HG03196 (cell line): Measurements from ENCODE around the gene CRY2.

Experiments
- ATAC-seq: cut with Tn5 transposase; IDR thresholded peaks from one replicate; pipeline ENCODE4 v1.9.1; 2021; ENCODE audit not compliant: unreplicated experiment

CRY2 gene

DNA sequence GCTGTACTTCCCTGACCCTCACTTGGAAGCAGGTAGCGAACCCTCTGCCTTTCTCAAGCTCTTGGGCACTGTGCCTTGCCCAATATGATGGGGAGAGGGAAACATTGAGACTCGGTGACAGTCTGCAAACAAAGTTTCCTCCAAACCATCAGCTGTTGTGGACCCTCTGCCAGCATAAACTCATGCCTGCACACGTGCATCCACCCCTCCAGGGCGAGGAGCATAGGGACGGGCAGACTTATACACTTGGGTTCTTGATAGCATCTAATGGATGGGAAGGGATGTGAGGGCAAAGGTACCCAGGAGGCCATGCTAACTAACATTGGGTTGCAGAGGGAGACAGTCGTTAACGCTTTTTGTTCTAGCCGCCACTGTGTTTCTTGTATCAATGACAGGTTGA, 29.9 kb downstream of the CRY2 start:
- no peak for ATAC-seq

DNA sequence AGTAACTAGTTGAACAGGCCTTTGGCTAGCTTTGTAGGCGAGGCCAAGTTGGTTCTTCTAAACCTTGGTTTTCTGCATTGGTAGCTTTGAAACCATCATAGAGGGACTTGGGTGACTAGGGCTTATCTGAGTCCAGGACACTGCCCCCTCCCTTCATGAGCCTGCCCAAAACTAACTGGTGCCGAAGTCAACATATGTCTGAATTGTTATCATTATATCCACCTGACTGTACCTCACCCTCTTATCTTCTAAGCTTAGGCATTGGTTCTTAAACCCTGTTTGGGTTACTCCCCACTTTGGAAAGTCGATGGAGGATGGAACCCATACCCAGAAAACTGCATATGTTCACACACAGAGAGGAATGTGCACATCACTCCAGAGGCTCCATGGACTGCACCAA, 30.6 kb downstream of the CRY2 start:
- no peak for ATAC-seq

GRCh38 chr11:45879803-45880686, 32.8 kb downstream of the CRY2 start:
- no peak for ATAC-seq

- no peak for ATAC-seq
Observed at GRCh38 chr11:45880772-45881570, 33.7 kb downstream of the CRY2 start.

DNA sequence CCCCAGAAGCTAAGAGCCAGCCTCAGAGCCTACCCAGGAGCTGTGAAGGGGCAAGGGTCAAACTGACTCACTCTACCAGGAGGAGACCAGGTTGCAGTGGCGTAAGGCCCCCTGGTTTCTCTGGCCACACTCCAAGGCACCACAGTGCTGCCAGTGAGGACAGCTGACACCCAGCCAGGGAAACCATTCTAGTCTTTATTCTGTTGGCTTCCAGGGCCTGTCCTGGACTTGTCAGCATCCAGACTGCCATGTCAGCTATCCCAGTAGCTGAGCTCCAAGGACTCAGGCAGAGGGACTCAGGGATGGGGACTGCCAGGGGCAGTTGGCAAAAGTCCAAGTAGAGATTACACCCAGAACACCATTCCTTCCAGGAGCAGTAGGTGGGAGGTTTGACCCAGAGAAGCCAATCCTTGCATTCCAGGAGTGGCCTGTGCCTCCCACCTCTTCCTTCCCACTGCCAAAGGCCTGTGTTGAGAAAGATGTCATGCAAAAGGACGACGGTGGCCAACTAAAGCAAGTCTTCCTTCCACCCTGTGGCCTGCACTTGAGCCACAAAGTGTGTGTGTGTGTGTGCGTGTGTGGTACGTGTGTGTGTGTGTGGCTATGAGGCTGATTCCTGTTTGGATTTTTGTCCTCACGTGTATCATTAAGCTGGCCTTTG, 34.6 kb downstream of the CRY2 start:
- no peak for ATAC-seq

DNA sequence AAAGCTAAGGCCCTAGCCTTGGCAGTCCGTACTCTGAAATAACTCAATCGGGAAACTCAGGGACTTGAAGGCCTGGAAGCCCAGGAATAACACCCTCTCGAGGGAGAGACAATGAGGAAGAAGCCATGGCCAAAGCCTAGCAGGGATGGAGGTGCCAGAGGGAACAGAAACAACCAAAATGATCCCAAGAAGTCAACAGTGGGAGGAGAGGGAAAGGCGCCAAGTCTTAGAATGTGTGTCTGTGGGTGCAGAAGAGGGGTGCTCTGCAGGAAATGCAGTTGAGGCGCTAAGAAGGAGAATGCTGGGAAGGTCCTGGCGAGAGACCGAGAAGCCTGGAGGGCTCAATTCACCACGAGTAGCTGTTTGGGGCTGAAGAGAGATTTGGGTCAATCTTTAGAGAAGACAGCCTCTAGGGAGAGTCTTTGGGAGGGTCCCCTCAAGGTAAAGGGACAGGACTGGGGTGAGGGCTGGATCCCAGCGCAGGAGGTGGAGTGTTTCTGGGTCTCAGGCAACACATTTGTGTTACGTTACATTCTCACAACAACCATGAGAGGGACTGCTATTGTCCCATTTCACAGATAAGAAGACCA, 37.4 kb downstream of the CRY2 start:
- no peak for ATAC-seq

GRCh38 chr11:45885274-45885920, 38.1 kb downstream of the CRY2 start, which contains the start of gene MAPK8IP1:
MAPK8IP1 (plus strand) TSS chr11:45885651; CDS start chr11:45885821, 170 bp downstream.
- no peak for ATAC-seq

DNA sequence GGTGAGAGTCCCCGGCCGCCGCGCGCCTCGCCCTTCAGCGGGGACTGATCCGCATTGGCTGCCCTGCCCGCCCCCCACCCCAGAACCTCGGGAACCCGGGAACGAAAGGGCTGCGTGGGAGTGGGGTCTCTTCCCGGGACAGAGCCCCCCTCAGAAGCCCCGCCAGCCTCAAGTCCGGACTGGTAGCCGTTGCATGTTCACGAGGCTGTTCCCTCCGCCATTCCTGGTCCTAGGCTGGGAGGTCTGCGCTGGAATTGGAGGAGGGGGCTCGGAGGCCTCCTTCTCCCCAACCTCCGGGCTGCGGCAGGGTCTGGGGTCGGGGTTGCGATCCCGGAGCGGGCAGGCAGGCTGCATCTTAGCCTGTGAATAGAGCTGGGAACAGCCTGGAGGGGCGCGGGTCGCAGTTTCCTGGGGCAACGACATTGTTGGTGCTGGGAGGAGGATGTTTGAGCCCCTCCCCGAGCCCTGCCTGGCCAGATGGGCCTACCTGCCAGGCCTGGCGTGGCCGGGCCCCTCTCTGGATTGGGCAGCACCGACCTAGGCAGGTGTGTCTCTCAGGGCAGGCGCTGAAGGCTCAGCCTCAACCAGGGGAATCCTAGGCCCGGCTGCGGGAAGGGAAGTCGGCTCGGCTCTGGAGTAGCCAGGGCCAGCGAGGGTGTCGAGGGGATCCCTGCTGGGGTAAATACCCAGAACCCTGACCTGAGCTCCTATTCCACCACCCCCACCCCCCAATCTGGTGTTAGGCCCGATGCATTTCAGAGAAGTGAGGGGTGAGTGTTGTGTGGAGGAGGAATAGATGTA, 38.8 kb downstream of the CRY2 start:
- ATAC-seq: no peak

GRCh38 chr11:45886816-45887520, 39.7 kb downstream of the CRY2 start:
- no peak for ATAC-seq

GRCh38 chr11:45887587-45887986, 40.3 kb downstream of the CRY2 start:
- ATAC-seq: no peak

DNA sequence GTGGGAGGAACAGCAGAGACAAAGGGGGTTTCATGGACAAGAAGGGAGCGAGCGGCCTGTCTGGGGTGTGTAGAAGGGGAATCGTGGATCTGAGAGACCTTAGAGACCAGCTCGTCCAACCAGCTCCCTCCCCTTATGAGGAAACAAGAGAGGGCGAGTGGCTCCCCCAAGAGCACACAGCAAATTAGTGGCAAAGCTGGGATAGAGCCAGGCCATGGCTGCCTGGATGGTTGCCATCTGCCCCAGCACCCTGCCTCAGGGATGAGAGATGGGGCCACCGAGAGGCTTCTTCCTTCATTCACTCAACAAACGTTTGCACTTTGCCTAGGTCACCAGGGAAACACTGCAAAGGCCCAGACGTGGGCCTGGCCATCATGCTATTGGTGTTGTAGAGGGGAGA, 42.3 kb downstream of the CRY2 start:
- ATAC-seq: no peak

- ATAC-seq: no peak
Observed at GRCh38 chr11:45889966-45890365, 42.7 kb downstream of the CRY2 start.

DNA sequence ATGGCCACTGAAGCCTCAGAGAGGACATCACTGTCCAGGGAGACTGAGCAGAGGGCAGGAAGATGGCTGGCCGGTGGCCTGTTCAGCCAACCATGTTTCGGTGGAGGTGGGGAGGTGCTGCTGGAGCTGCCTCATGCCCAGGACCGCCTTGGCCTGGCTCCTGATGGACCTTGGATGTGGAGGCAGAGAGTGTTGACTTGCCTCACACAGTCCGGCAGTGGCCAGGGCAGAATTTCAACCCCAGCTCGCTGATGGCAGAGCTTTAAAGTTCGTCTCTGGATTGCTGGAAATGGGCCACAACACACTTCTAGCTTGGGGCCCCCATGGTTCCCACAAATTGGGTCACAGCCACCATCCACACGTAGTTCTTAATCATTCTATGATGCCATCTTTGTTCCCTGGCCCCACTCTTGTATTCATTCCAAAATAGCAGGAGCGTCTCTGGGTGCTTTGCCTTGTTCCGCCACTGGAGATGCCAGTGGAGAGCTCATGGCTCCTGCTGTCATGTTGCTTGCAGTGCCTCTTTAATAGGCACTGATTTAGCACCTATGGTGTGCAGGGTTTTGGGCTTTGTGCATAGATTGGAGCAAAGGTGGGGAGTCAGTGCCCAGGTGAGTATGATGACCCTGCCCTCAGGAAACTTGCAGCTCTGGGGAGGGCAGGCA, 43.7 kb downstream of the CRY2 start:
- no peak for ATAC-seq

GRCh38 chr11:45892856-45893255, 45.6 kb downstream of the CRY2 start:
- no peak for ATAC-seq

- ATAC-seq: no peak
Observed at GRCh38 chr11:45894555-45895247, 47.4 kb downstream of the CRY2 start.

GRCh38 chr11:45895553-45896259, 48.4 kb downstream of the CRY2 start:
- no peak for ATAC-seq

GRCh38 chr11:45896422-45896984, 49.2 kb downstream of the CRY2 start:
- ATAC-seq: no peak
